Measurements from ENCODE around the gene PIGT. TPM values are rescaled to one million over a fixed set of nuclear protein-coding genes. Genes with fewer than 3 reads are reported as not detected.

The PIGT gene
- total RNA-seq, 1 donor from 2014 or later, result 12.0 TPM

DNA sequence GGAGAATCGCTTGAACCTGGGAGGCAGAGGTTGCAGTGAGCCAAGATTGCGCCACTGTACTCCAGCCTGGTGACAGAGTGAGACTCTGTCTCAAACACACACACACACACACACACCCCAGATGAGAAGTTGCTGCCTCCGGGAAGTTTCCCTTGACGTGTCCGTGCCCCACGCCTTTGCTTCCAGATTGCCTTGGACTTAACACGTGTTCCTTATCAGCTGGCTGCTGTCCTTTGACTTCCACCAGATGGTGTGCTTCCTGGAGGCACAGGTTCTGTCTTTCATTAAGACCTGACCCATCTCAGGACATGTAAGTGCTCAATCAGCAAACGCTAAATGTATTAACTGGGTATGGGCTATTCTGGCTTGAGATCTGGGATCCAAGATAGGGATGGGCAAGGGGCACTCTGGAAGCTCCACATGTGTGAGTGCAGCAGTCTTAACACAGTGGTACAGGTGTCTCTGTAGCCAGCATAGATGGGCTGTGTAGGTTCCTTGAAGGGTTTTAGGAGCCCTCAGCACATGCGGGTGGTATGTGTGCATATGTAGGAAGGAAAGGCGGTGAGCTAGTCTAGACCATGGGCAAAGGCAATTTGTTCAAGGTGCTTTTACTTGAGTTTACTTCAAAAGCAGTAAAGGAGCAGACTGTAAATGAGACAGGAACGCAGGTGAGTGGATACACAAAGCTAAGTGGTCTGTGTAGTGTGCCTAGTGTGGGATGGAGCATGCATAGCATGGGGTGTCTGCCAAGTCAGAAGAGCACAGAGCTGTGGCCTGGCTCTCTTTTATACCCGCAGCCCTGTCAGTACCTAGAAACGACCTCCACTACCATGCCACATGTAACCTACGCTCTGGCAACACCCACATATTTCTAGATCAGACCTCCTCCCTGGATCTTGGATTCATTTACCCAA, 11.6 kb downstream of the PIGT start:
- DNase-seq, result no peak

DNA sequence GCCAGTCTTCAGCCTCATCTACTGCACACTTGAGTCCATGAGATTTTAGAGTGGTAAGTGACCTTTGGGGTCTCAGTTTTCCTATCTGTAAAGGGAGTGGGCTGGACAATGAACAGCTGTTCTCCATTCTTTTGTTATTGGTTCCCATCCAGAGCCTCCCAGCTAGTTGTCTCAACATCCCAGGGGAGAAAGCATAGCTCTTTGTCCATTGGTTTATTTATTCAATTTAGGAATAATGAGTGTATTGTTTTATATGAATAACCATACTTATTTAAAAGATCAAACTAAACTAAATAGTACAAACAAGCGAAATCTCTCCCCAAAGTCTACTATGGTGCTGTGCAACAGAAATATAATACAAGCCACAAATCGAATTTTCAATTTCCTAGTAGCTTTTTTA, 13.7 kb downstream of the PIGT start:
- DNase-seq, result no peak

DNA sequence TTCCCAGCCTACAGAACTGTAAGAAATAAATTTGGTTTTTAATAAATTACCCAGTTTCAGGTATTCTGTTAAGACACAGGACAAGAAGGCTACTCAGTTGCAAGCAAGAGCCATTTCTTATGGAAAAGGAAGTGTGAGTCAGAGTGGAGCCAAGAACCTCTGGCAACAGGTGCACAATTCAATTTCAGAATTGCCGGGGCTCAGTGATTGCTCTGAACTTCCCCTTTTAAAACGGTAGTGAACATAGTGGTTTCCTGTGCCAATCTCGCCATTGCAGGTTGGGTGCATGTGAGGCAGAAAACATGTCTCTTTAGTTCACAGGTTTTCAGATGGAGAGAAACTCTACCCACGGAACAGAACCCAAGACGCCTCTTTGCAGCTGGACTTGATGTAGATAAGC, 16.4 kb downstream of the PIGT start:
- no peak for DNase-seq

DNA sequence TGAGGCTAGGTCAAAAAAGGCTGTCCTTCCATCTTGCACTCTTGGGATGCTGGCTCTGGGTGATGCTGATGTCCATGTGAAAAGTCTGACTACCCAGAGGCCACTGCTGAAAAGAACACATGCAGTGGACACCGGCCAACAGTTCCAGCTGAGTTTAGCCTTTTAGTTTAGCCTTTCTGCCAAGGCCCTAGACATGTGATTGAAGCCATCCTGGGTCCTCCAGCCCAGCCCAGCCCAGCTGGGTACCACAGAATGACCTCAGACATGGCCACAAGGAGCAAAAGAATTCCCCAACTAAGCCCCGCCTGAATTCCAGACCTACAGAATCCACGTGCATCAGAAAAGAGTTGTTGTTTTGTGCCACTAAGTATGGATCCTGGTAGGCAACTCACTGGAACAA, 17.4 kb downstream of the PIGT start:
- DNase-seq, result peak; percentile 82

DNA sequence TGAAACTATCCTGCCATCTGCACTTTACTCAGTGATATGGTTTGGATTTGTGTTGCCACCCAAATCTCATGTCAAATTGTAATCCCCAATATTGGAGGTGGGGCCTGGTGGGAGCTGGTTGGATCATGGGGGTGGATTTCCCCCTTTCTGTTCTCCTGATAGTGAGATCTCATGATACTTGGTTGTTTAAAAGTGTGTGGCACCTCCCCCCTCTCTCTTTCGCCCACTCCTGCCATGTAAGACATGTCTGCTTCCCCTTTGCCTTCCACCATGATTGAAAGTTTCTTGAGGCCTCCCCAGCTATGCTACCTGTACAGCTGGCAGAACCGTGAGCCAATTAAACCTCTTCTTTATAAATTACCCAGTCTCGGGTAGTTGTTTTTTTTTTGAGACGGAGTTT, 18.0 kb downstream of the PIGT start:
- DNase-seq, result no peak

DNA sequence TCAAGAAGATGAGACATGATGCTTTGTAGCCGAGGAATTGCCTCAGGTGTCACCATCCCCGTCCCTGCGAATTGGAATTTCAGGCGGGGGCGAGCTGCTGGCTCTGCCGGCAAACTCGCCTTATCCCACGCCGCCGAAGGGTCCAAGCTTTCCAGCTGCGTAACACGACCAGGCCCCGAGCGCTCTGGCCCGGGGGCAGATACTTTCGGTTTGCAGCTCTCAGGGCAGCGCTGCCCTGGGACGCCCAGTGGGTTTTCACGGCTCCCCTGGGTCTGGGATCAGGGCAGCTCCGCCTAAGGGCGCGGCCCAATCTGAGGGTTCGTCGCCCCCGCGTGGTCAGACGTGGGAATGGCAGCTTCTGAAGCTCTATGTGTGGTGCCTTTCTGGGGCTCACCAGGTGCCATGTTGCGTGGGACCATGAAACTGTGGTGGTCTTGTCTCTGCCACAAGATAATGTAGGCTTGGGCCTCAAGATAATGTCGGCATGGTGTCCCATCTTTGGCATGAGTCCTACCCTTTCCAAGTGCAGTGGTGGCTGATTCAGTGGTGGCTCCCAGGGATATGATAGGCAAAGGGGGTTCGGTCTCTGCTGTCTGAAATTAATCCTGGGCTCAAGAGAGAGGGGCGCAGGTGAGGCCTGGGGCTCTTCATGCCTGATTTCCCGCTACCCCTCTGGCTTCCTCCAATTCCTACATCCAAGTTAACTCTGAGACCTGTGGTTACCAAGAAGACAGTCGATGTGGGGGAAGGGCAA, 21.0 kb downstream of the PIGT start:
- DNase-seq, result peak; percentile 83

DNA sequence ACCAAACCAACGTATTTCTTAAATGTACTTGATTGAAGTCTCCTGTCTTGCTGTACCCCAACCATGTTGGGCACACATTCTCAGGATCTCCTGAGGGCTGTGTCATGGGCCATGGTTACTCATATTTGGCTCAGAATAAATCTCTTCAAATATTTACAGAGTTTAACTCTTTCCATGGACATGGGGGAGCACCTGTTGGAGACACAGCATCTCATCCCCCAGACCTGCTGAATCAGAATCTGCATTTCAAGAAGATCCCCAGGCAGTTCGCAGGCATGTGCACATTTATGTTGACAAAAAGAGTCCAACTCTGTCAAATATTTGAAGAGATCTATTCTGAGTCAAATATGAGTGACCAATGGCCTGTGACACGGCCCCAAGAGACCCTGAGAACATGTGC, 24.5 kb downstream of the PIGT start:
- no peak for DNase-seq

DNA sequence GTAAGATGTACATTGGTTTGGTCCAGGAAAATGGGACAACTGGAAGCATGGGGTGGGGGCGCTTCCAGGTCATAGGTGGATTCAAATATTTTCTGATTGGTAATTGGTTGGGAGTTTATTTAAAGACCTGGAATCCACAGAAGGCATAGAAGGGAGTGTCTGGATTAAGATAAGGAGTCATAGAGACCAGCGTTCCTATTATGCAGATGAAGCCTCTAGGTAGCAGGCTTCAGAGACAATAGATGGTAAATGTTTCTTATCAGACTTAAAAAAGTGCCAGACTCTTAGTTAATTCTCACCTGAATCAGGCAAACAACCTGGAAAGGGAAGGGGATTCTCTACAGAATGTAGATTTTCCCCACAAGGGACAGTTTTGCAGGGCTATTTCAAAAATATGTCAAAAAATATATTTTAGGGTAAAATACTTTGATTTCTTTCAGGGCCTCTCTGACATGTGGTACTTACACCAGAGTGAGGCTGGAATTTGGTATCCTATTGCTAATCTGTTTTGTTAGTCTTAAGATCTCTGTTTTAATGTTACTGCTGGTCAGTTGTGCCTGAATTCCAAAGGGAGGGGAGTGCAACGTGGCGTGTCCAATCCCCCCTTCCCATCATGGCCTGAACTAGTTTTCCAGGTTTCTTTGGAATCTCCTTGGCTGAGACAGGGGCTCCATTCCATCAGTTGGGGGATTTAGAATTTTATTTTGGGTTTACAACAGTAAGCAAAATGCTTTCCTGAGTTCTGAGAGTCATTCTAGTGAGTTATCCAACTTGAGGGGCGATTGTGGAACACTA, 25.1 kb downstream of the PIGT start:
- no peak for DNase-seq

DNA sequence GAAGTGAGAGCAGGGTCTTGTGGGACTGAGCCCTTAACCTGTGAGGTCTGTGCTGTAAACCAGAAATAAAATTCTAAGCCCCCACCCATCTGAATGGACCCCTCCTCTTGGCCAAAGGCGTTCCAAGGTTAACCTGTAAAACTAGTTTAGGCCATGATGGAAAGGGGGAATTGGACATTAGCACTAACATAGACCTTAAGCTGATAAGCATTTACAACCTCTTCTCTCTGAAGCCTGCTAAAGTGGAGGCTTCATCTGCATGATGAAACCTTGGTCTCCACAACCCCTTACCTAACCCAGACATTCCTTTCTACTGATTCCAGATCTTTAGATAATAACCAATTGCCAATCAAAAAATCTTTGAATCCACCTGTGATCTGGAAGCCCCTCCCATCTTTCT, 25.8 kb downstream of the PIGT start:
- no peak for DNase-seq

DNA sequence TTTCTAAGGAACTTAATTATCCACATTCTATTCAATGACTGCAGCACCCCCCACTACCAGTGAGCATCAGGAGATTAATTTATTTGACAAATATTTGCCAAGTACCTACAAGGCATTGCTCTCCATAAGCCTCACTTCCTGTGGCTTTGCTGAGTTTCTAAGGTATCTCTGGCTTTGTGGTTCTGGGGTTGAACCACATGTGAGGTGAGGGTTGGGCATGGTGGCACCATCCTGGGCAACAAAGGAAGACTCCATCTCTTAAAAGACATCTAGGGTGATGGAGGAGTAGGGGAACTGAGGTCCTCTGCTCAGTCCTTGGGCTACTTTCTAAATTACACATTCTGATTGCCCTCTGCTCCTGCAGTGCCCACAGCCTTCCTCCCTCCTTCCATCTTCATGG, 28.1 kb downstream of the PIGT start:
- DNase-seq, result no peak

DNA sequence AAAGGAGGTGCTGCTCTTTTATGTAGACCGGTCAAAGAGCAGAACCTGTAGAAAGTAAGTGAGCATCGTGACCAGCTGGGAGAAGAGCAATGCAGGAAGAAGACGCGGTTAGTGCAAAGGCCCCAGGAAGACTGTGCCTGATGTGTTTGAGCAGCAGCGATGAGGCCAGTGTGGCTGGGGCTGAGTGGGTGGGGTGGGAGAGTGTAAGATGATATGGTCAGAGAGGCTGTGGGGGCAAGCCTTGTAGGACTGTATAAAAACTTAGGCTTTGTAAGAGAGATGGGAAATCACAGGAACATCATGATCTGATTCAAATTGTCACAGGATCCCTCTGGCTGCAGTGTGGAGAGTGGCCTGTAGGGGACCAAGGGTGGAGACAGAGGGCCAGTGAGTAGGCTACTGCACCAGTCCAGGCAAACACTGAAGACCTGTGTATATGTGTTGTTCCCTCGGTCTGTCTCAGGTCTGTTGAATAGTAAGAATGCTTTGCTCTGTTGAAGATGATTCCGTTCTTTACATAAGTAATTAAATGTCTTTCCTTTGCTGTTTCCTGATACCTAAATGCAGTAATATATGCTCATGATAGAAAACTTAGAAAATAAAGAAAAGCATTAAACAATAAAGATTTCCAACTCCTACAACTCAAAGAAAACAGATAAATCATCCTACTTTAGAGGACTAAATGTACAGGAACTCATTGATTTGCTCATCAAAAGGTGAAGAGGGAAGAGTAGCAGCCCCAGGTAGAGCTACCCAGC, 30.0 kb downstream of the PIGT start:
- DNase-seq, result no peak

DNA sequence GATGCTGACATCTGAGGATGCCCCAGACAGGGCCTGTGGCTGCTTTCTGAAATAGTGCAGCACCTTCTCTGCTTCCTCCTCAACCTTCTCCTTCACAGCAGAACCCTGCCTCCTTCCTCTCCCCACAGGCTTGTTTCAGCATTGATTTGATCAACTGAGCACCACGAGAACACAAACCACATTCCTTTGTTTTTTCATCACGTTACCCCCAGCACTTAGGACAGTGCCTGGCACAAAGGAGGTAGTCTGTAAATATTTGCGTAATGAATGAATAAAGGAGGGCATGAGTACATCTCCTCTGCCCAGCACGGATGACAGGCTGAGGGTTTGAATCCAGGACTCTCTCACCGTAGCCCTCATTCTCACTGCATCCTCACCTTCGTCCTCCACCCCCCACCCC, 32.3 kb downstream of the PIGT start:
- DNase-seq, result no peak

DNA sequence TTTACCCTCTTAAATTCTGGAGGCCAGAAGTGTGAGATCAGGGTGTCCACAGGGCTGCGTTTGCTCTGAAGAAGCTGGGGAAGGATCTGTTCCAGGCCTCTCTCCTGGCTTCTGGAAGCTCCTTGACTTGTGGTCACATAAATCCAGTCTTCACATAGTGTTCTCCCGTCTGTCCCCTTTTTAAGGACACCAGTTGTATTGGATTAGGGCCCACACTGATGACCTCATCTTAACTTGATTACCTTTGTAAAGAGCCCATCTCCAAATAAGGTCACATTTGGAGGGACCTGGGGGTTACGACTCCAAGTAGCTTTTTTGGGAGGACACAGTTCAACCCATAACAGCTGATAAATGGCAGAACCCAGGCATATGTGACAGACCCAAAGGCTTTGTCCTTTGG, 33.6 kb downstream of the PIGT start:
- no peak for DNase-seq

DNA sequence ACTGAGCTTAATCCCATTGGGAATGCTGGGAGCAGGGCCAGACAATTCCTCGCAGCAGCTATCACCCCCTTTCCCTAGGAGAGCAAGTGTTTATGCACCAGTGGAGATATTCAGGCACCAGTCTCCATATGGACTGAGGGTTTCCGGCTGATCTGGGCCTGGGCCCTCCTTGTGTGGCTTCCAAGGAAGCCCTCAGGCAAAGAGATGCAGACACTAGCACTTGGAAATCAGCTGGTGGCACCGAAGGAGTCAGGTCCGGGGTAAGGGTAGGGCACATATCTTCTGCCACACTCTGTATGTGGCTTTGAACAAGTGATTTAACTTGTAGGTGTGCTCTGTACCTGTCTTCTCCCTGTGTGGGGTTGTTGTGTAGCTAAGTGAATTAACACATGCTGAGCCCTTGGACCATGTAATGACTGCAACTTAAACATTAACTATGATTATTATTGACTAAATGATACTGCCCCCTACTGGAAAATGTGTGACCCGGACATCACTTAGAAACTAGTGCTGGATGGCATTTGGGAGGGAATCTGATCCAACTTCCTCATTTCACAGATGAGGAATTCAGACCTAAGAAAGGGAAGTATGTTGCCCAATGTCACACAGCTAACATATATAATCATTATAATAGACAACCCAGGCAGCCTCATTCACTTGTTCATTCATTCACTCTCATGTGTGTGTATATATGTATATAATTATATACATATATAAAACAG, 34.3 kb downstream of the PIGT start:
- DNase-seq, result no peak

DNA sequence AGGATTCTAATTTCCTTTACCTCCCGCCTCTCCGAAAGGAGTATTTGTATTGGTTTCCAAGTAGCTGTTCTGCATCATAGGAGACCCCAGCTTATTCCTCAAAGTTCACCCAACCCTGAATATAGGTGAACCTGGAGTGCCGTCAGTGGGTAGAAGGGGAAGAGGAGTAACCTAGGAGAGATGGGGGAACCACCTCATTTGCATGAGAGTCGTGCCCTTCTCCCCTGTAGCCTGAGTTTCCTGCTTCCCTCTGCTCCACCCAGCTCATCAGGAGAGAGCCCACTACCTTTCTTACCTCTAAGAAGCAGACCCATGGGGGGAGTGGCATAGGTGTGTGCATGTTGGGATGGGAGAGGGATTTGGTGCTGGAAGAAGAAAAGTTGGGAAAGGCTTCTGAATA, 36.3 kb downstream of the PIGT start:
- no peak for DNase-seq

DNA sequence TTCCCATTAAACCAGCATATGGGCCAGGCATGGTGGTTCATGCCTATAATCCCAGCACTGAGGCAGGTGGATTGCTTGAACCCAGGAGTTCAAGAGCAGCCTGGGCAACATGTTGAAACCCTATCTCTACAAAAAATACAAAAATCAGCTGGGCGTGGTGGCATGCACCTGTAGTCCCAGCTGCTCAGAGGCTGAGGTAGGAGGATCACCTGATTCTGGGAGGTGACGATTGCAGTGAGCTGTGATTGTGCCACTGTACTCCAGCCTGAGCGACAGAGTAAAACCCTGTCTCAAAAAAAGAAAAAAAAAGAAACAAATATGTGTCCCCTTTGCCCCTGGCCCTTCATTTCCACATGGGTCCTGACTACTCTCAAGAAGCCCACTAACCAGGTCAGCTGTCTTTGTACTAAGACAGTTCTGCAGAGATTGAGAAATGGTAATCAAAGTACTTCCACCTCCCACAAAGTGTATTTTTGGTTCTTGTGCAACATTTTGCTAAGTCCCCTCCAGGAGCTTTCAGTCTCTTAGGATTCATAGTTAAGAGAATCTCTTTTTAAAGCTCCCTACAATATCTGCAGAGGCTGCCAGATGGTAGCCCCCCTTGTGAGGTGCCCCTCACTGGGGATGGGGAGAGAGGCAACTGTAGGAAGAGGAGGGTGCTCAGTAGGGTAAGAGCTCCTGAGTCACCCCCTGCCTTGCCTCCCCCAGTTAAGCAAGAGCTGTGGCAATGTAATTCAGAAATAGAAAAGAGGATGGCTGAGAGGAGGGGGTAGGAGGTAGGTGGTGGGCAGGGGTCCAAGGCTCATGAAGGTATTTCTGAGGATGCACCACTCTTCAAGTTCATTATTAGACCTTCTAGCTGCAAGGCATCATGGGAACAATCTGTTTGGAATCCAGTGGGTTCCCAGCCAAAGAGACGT, 37.1 kb downstream of the PIGT start:
- DNase-seq, result no peak

DNA sequence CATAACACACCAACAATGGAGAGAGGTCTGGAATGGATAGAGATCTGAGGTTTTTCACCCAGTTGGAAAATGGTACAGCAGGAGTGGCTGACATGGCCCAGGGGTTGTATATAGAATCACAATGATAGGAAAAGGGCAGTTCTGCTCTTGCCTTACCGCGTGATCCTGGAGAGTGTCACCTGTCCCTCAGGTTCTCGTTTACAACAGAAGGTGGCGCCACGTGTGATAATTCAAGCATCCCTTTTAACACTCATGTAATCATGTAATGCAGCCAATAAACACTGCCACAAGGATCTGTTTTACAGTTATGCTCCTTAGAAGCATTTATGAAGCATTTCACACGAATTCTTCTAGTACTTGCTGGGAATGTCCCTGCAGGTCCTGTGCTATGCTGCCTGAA, 40.7 kb downstream of the PIGT start:
- DNase-seq, result no peak

DNA sequence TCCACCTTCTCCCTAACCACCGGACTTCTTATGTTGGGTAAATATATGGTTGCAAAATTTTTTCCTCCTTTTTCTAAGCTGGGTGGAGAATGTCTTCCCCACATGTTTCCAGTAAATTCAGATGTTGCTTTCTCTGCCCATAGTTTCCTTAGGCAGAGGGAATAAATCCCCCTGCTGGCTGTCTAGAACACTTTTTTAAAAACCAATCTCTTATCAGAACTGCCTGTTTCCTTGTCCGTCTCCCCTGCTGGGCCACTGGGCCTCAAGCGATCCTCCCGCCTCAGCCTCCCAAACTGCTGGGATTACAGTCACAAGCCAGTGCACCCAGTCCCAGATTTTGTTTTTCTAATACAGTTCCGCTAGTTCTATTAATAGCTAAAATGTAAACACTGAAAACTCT, 43.7 kb downstream of the PIGT start:
- DNase-seq, result no peak

DNA sequence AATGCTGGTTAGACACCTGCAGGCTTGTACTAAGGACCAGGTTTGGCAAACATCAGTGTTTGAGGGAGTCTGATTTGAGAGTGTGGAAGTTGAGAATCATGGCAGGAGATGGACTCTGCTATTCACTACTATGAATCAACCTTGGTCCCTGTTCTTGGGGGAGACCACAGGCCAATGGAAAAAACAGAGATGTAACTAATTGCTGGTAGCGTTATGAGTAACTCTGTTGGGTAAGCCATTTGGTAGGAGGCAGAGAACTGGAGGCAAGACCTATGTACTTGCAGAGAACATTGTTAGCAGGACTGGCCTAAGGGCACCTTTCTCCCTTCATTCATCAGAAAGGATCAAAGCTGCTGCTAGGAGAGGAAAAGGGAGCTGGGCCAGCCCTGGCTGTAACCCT, 45.3 kb downstream of the PIGT start:
- no peak for DNase-seq

Data from occipital lobe (tissue), 2 donors.